ENCODE measurements around the gene ADAMTS14.

Gene ADAMTS14

DNA sequence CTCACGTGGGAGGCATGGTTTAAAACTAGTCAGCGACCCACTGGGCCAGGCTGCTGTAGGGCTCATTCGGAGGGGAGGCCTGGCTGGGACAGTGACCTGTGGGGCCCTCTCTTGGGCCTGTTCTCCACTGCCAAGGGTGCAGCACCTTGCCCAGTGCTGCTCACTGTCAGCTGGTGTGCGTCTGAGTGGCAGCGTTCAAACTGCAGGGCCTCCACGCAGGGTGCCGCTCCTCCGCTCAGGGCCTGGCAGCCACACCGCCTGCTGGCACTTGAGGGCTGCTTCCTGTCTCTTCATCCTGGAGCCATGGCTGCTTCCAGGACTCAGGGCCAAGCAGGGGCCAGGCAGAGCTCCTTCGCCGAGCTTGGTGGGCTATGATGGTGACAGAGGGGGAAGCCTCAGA is 18.3 kb downstream of the ADAMTS14 start:
- TF ChIP-seq HDGF (IDR thresholded peaks at IDR 0.05; ENCODE audit: borderline replicate concordance), result no peak
- TF ChIP-seq SUZ12 (IDR thresholded peaks at IDR 0.05), result no peak
- TF ChIP-seq CTBP1 (IDR thresholded peaks at IDR 0.05; ENCODE audit: borderline replicate concordance), result no peak
- no peak for TF ChIP-seq L3MBTL2 (conservative IDR thresholded peaks at IDR 0.05)
- no peak for DNase-seq (ENCODE audit: extremely low spot score)
- ChIA-PET POLR2A (no interaction called here), CTCF (no interaction called here)

DNA sequence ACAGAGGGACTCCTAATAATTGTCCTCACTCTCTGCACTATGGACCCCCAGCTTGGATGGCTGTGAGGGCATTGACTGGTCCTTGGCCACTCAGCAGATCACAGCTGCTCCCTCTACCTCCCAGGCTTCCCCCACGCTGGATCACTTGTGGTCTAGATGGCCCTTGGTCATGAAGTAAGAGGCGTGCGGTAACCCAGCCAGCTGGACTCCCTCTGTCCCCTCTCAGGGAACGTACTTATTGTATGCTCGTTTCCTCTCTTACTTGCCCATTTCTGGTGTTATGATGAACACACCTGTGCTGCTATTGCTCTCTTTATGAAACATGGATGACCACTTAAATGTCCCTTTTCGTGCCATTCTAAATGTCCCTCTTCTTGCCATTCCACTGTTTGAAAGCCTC is 19.3 kb downstream of the ADAMTS14 start:
- POLR2A ChIA-PET, result no interaction called here
- CTCF ChIA-PET, result no interaction called here
- TF ChIP-seq ARNT (IDR thresholded peaks at IDR 0.05), result no peak
- TF ChIP-seq SP1 (IDR thresholded peaks at IDR 0.05), result no peak
- no peak for TF ChIP-seq FOXA1 (IDR thresholded peaks at IDR 0.05)
- TF ChIP-seq TARDBP (IDR thresholded peaks at IDR 0.05), result no peak
- no peak for TF ChIP-seq NFRKB (IDR thresholded peaks at IDR 0.05)
- no peak for TF ChIP-seq SUZ12 (IDR thresholded peaks at IDR 0.05)
- no peak for DNase-seq (ENCODE audit: extremely low spot score)

DNA sequence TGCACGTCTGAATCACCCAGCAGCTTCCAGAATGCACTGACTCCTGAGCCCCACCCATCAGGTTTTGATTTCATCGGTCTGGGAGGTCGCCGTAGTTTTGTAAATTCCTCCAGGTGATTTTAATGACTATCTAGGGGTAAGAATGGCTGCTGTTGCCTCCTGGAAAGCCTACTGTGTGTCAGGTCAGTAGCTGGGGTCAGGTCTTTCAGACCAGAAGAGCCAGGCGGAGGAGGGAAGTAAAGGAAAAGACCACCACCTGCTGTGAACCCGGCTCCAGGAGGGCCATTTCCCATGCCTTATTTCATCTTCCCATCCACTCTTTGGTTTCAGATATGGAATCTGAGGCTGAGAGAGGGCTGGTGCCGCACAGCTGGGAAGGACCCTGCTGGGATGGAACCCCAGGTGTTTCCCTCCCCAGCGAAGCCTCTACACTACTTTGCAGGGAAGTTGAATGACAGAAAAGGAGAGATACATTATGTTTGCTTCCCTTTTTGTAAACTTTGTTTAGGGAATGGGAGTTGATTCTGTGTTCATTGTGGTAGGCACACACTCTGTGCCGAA is 19.8 kb downstream of the ADAMTS14 start:
- TF ChIP-seq SUZ12 (IDR thresholded peaks at IDR 0.05) (no peak), LEF1 (IDR thresholded peaks at IDR 0.05; ENCODE audit: borderline replicate concordance) (no peak), FOXK2 (IDR thresholded peaks at IDR 0.05) (no peak), SP1 (IDR thresholded peaks at IDR 0.05) (no peak), NFRKB (IDR thresholded peaks at IDR 0.05) (no peak), ARNT (IDR thresholded peaks at IDR 0.05) (no peak), FOXA1 (IDR thresholded peaks at IDR 0.05) (no peak), ELF4 (IDR thresholded peaks at IDR 0.05) (no peak), CTBP1 (IDR thresholded peaks at IDR 0.05; ENCODE audit: borderline replicate concordance) (no peak), ZNF384 (IDR thresholded peaks at IDR 0.05) (no peak), TARDBP (IDR thresholded peaks at IDR 0.05) (no peak), HDGF (IDR thresholded peaks at IDR 0.05; ENCODE audit: borderline replicate concordance) (no peak), BHLHE40 (IDR thresholded peaks at IDR 0.05; ENCODE audit: borderline replicate concordance) (no peak), L3MBTL2 (conservative IDR thresholded peaks at IDR 0.05) (no peak)
- TF ChIP-seq, protein P1, sequence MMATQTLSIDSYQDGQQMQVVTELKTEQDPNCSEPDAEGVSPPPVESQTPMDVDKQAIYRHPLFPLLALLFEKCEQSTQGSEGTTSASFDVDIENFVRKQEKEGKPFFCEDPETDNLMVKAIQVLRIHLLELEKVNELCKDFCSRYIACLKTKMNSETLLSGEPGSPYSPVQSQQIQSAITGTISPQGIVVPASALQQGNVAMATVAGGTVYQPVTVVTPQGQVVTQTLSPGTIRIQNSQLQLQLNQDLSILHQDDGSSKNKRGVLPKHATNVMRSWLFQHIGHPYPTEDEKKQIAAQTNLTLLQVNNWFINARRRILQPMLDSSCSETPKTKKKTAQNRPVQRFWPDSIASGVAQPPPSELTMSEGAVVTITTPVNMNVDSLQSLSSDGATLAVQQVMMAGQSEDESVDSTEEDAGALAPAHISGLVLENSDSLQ (IDR thresholded peaks at IDR 0.05), result no peak
- ChIA-PET POLR2A (no interaction called here), CTCF (no interaction called here)
- DNase-seq (ENCODE audit: extremely low spot score), result no peak

DNA sequence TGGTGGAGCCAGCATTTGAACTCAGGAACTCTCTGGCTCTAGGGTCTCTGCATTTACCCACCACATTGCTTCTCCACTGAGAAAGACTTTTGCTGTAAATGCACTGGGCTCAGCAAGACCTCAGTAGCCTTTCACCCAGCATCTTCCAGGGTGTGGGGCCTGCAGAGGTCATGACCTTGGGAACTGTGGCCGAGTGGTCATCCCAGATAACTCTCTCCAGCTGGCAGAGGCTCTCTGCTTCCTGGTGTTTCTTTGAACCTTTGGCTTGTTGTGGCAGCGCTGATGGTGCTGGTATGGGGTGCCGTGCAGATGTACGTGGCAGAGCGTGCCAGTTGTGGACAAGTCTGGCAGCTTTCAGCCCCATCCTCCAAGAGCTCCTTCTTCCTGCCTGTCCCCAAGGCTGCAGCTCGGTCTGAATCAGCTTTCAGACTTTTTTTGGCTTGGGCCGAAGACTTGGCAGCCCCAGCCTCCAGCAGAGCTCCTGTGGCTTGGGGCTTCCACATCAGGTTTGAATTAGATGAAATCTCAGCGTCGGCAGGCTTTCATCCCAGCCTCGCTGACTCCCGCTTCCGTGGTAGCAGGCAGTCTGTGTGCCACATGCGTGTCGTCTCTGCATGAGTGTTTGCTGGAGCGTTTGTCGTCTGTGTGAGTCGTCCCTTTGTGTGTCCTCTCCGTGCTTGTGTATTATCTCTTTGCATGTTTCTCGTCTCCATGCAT is 21.5 kb downstream of the ADAMTS14 start:
- POLR2A ChIA-PET, result no interaction called here
- CTCF ChIA-PET, result no interaction called here
- TF ChIP-seq, protein P1 (IDR thresholded peaks at IDR 0.05), result no peak
- no peak for TF ChIP-seq FOXK2 (IDR thresholded peaks at IDR 0.05)
- TF ChIP-seq NFRKB (IDR thresholded peaks at IDR 0.05), result no peak
- no peak for TF ChIP-seq ELF4 (IDR thresholded peaks at IDR 0.05)
- TF ChIP-seq L3MBTL2 (conservative IDR thresholded peaks at IDR 0.05), result no peak
- TF ChIP-seq CTBP1 (IDR thresholded peaks at IDR 0.05; ENCODE audit: borderline replicate concordance), result no peak
- TF ChIP-seq ARNT (IDR thresholded peaks at IDR 0.05), result no peak
- TF ChIP-seq SP1 (IDR thresholded peaks at IDR 0.05), result no peak
- no peak for TF ChIP-seq BHLHE40 (IDR thresholded peaks at IDR 0.05; ENCODE audit: borderline replicate concordance)
- TF ChIP-seq SUZ12 (IDR thresholded peaks at IDR 0.05), result no peak
- TF ChIP-seq TARDBP (IDR thresholded peaks at IDR 0.05), result no peak
- no peak for TF ChIP-seq FOXM1 (IDR thresholded peaks at IDR 0.05; ENCODE audit: borderline replicate concordance)
- no peak for TF ChIP-seq ZNF384 (IDR thresholded peaks at IDR 0.05)
- TF ChIP-seq FOXA1 (IDR thresholded peaks at IDR 0.05), result no peak
- no peak for TF ChIP-seq HDGF (IDR thresholded peaks at IDR 0.05; ENCODE audit: borderline replicate concordance)
- TF ChIP-seq LEF1 (IDR thresholded peaks at IDR 0.05; ENCODE audit: borderline replicate concordance), result no peak
- DNase-seq (ENCODE audit: extremely low spot score), result no peak

DNA sequence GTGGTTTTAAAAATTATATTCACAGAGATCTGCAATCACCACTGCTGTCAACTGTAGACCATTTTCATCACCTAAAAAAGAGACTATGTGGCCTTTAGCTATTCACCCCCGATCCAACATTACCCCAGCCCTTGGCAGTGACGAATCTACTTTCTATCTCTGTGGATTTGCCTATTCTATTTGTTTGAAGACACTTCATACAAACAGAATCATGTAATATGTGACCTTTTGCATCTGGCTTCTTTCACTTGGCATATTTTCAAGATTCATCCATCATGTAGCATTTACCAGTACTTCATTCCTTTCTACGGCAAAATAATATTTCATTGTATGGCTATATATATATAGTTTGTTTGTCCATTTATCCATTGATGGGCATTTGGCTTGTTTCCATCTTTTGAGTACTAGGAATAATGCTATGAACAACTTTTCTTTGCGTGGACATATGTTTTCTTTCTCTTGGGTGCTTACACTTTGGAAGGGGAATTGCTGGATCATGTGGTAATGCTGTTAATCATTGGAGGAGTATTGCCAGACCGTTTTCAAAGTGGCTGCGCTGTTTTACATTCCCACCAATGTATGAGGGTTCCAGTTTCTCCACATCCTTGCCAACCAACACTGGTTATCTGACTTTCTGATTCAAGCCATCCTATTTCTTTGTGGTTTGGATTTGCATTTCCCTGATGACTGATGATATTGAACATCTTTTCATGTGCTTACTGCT is 22.3 kb downstream of the ADAMTS14 start:
- ChIA-PET CTCF (no interaction called here), POLR2A (no interaction called here)
- TF ChIP-seq TARDBP (IDR thresholded peaks at IDR 0.05), result no peak
- no peak for TF ChIP-seq ZNF384 (IDR thresholded peaks at IDR 0.05)
- no peak for TF ChIP-seq SP1 (IDR thresholded peaks at IDR 0.05)
- no peak for TF ChIP-seq ELF4 (IDR thresholded peaks at IDR 0.05)
- TF ChIP-seq HDGF (IDR thresholded peaks at IDR 0.05; ENCODE audit: borderline replicate concordance), result no peak
- no peak for TF ChIP-seq NFRKB (IDR thresholded peaks at IDR 0.05)
- DNase-seq (ENCODE audit: extremely low spot score), result no peak

DNA sequence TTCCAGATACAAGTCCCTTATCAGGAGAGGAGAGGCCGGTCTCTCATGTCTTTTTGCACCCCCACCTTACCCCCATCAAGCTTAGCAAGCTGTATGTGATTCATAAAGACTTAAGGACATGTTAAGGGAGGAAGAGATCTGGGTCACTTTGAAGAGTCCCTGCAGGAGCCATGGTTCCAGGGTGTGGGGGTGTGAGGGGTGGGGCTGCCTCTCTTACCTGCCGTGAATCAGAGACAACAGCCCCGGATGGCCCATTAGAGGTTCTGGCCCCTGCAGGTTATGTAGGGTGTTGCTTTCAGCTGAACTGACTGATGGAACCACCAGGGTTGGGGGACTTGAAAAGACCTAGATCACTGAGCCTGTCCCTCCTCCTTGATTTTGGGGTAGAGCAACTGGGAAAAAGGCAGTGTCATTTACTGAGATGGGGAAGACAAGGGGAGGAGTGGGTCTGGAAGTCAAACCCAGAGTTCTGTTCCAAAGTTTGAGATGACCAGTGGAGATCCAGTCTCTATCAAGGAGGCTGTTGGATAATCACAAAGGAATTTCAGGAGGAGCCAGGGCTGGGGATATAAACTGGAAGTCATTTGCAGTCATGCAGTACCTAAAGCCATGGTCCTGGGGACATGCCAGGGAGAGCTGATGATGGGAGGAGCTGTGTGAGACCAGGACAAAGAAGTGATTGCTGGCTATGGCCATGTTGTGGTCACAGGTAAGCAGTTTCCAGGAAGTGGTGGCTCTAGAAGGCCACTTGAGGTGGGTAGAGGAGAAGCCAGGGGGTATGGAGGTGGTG is 23.1 kb downstream of the ADAMTS14 start:
- TF ChIP-seq CTBP1 (IDR thresholded peaks at IDR 0.05; ENCODE audit: borderline replicate concordance), result no peak
- TF ChIP-seq ZNF384 (IDR thresholded peaks at IDR 0.05), result no peak
- no peak for TF ChIP-seq LEF1 (IDR thresholded peaks at IDR 0.05; ENCODE audit: borderline replicate concordance)
- no peak for TF ChIP-seq FOXK2 (IDR thresholded peaks at IDR 0.05)
- no peak for TF ChIP-seq FOXM1 (IDR thresholded peaks at IDR 0.05; ENCODE audit: borderline replicate concordance)
- no peak for TF ChIP-seq BHLHE40 (IDR thresholded peaks at IDR 0.05; ENCODE audit: borderline replicate concordance)
- no peak for TF ChIP-seq SP1 (IDR thresholded peaks at IDR 0.05)
- TF ChIP-seq SUZ12 (IDR thresholded peaks at IDR 0.05), result no peak
- no peak for TF ChIP-seq FOXA1 (IDR thresholded peaks at IDR 0.05)
- TF ChIP-seq, protein P1 (IDR thresholded peaks at IDR 0.05), result no peak
- TF ChIP-seq TARDBP (IDR thresholded peaks at IDR 0.05), result no peak
- TF ChIP-seq L3MBTL2 (conservative IDR thresholded peaks at IDR 0.05), result no peak
- TF ChIP-seq NFRKB (IDR thresholded peaks at IDR 0.05), result no peak
- no peak for TF ChIP-seq HDGF (IDR thresholded peaks at IDR 0.05; ENCODE audit: borderline replicate concordance)
- no peak for TF ChIP-seq ARNT (IDR thresholded peaks at IDR 0.05)
- TF ChIP-seq ELF4 (IDR thresholded peaks at IDR 0.05), result no peak
- ChIA-PET POLR2A (no interaction called here), CTCF (no interaction called here)
- no peak for DNase-seq (ENCODE audit: extremely low spot score)

Data from HEK293T (cell line).